ENCODE data around the gene C16orf89. TPM values are rescaled to one million over a fixed set of nuclear protein-coding genes. Genes with fewer than 3 reads are reported as not detected.
"Not testable (repeated sequence)": the region's sequence is repeated elsewhere in the genome, so short reads cannot be mapped to it uniquely, and the experiment has no call there.

The C16orf89 gene
- total RNA-seq, 4 donors from 2014 or later = 0.38 to 4.8 (median 2.4) TPM

DNA sequence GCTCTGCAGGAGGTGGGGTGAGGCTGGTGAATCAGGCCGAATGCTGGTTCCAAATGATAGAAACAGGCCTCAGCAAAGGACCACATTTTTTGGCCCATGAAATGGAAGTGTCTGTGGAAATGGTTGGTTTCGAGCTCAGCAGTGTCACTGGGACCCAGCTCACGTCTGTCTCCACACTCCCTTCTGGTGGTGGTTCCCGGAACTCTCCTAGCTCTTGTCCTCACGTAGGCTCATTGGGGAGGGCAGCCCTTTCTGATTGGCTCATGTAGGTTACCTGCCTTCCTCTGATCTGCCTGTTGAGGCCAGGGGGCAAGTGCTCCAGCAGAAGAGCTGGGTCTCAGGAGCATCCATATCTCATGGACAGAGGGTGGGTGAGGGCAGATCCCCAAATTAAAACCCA is 9.9 kb upstream of the C16orf89 start:
- 83 to 92% methylated on average over 5 of the region's 5 CpGs for WGBS, 2 donors
- H3K36me3 ChIP-seq = peaks cover 0 to 74% (median 0%) of the 10 kb centered on the region in 3 donors

GRCh38 chr16:5073771-5074170 is 8.0 kb upstream of the C16orf89 start:
- H3K27me3 ChIP-seq; H3K27ac ChIP-seq; H3K4me3 ChIP-seq; H3K9me3 ChIP-seq; intact Hi-C loops (cut with DNase I); DNase-seq: not testable (repeated sequence)
- Histone ChIP-seq H3K36me3 (peaks cover 0 to 56% (median 0%) of the 10 kb centered on the region in 3 donors), H3K4me1 (peaks cover 0 to 24% (median 10%) of the 10 kb centered on the region in 3 donors)
- 93 to 94% methylated on average over 13 to 15 of the region's 15 CpGs for WGBS, 2 donors

More for the DNA sequence above, 9.9 kb upstream of the C16orf89 start:
- Histone ChIP-seq H3K4me3 (no peak overlapping the region), H3K27ac (no peak overlapping the region), H3K9me3 (no peaks in the 10 kb centered on the region), H3K4me1 (peaks cover 0 to 27% (median 10%) of the 10 kb centered on the region in 3 donors), H3K27me3 (no peaks in the 10 kb centered on the region)
- intact Hi-C loops (cut with DNase I) = no loop called here
- DNase-seq = no peak
- TF ChIP-seq CTCF (IDR thresholded peaks at IDR 0.05) = no peak
- no peak for TF ChIP-seq POLR2A (IDR thresholded peaks at IDR 0.05)

DNA sequence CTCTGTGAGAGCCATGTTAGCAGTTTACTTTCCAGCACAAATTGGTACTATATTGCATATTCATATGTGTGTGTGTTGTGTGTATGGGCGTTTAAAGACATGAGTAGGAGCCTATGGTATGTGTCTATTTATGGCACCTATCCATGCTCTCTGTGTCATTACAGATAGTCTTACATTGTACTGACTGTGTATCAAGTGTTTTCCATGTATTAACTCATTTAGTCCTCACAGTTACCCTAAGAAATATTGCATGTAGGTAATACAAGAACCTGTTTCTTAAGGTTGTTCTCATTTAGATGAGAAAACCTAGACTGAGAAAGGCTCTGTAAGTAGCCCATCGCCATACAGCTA is 7.5 kb upstream of the C16orf89 start:
- H3K9me3 ChIP-seq = no peaks in the 10 kb centered on the region
- H3K27ac ChIP-seq = no peak overlapping the region
- WGBS, 2 donors = 64 to 68% methylated on average over 2 of the region's 2 CpGs
- no peaks in the 10 kb centered on the region for H3K27me3 ChIP-seq
- H3K36me3 ChIP-seq = peaks cover 0 to 50% (median 0%) of the 10 kb centered on the region in 3 donors
- no peak for TF ChIP-seq CTCF (IDR thresholded peaks at IDR 0.05)
- no peak overlapping the region for H3K4me3 ChIP-seq
- DNase-seq = no peak
- peaks cover 0 to 24% (median 10%) of the 10 kb centered on the region in 3 donors for H3K4me1 ChIP-seq
- intact Hi-C loops (cut with DNase I) = no loop called here

GRCh38 chr16:5072334-5073278 is 6.8 kb upstream of the C16orf89 start:
- TF ChIP-seq CTCF (IDR thresholded peaks at IDR 0.05) = no peak
- TF ChIP-seq POLR2A (IDR thresholded peaks at IDR 0.05) = no peak
- Histone ChIP-seq H3K36me3 (peaks cover 0 to 44% (median 0%) of the 10 kb centered on the region in 3 donors), H3K27ac (peak overlapping the region; percentile 69 to 86 (median 79)), H3K4me3 (peak overlapping the region; percentile 58 to 84 (median 82)), H3K27me3 (no peaks in the 10 kb centered on the region), H3K4me1 (peaks cover 0 to 24% (median 10%) of the 10 kb centered on the region in 3 donors), H3K9me3 (no peaks in the 10 kb centered on the region)
- intact Hi-C loops (cut with DNase I) = no loop called here
- DNase-seq = no peak
- 43 to 54% methylated on average over 8 of the region's 12 CpGs for WGBS, 2 donors

GRCh38 chr16:5071681-5072333 is 6.1 kb upstream of the C16orf89 start, which contains the start of gene ALG1:
Gene ALG1, plus strand, starts transcription at chr16:5071843. Its CDS starts 7 bp downstream, at chr16:5071850.
- intact Hi-C loops (cut with DNase I) = no loop called here
- DNase-seq = peak; percentile 33

More at GRCh38 chr16:5071681-5072333, 6.1 kb upstream of the C16orf89 start, which contains the start of gene ALG1:
- H3K4me3 ChIP-seq = peak within 1 kb of the TSS; percentile 58 to 84 (median 82)
- H3K9me3 ChIP-seq = no peaks in the 10 kb centered on the region
- 0% methylated on average over 8 to 13 of the region's 53 CpGs for WGBS, 2 donors
- peaks cover 0 to 36% (median 0%) of the 10 kb centered on the region in 3 donors for H3K36me3 ChIP-seq
- H3K4me1 ChIP-seq = peaks cover 0 to 24% (median 10%) of the 10 kb centered on the region in 3 donors
- no peaks in the 10 kb centered on the region for H3K27me3 ChIP-seq
- peak within 1 kb of the TSS; percentile 69 to 86 (median 79) for H3K27ac ChIP-seq
- TF ChIP-seq POLR2A (IDR thresholded peaks at IDR 0.05) (peak in 2 of 4 donors; percentile 55 to 73), CTCF (IDR thresholded peaks at IDR 0.05) (peak in 1 of 6 experiments; percentile 15)
